Fibroblast of mammary gland (primary cell): ENCODE results near the gene REXO2.
A peak's percentile ranks its signal among the peaks of the same experiment; 100 is the strongest.

Source experiments
- DNase-seq: peaks from one replicate; pipeline ENCODE4 v3.0.0-alpha.2; 2010; ENCODE audit warnings: low read depth
- H3K4me3 ChIP-seq: 2 replicates; pipeline ENCODE4 v1.5.1; 2011; ENCODE audit warnings: low read depth, mild to moderate bottlenecking, low read length, moderate library complexity; ENCODE audit not compliant: control insufficient read depth
- CTCF ChIP-seq: conservative IDR thresholded peaks from 2 replicates; pipeline ENCODE4 v1.5.1; 2011; ENCODE audit warnings: low read depth, low read length, inconsistent platforms; ENCODE audit not compliant: control insufficient read depth, insufficient read depth

Gene REXO2

GRCh38 chr11:114440121-114440860, 1.0 kb downstream of the REXO2 start:
- peak overlapping the region; percentile 90 for H3K4me3 ChIP-seq
- no peak for TF ChIP-seq CTCF

GRCh38 chr11:114440971-114441763, 1.9 kb downstream of the REXO2 start:
- TF ChIP-seq CTCF = no peak
- no peak for DNase-seq
- peak overlapping the region; percentile 90 for H3K4me3 ChIP-seq

More at GRCh38 chr11:114440121-114440860, 1.0 kb downstream of the REXO2 start:
- DNase-seq = no peak

- H3K4me3 ChIP-seq = no peak overlapping the region
- DNase-seq = no peak
Observed at GRCh38 chr11:114441921-114442320, 2.7 kb downstream of the REXO2 start.

GRCh38 chr11:114442536-114442935, 3.3 kb downstream of the REXO2 start:
- no peak for DNase-seq
- no peak for TF ChIP-seq CTCF
- no peak overlapping the region for H3K4me3 ChIP-seq

More at GRCh38 chr11:114441921-114442320, 2.7 kb downstream of the REXO2 start:
- TF ChIP-seq CTCF = no peak

GRCh38 chr11:114447444-114447843, 8.2 kb downstream of the REXO2 start:
- no peak for DNase-seq
- no peak for TF ChIP-seq CTCF
- H3K4me3 ChIP-seq = no peak overlapping the region

GRCh38 chr11:114447892-114448291, 8.6 kb downstream of the REXO2 start:
- no peak for DNase-seq
- no peak for TF ChIP-seq CTCF

More at GRCh38 chr11:114447892-114448291, 8.6 kb downstream of the REXO2 start:
- no peak overlapping the region for H3K4me3 ChIP-seq
